Muscle of leg (tissue), 11 donors: Measurements from ENCODE around the gene LAMC3. TPM values are rescaled to one million over a fixed set of nuclear protein-coding genes. Genes with fewer than 3 reads are reported as not detected.

Source experiments
- DNase-seq: peaks from one replicate; pipeline ENCODE4 v3.0.0; 2013
- H3K27ac ChIP-seq: one replicate; pipeline ENCODE4 v1.5.1; 2013; ENCODE audit warnings: mild to moderate bottlenecking, low read length, control low read depth
- H3K27me3 ChIP-seq: one replicate; pipeline ENCODE4 v1.6.1; 2013; ENCODE audit warnings: low read length; ENCODE audit not compliant: control insufficient read depth, insufficient read depth
- H3K36me3 ChIP-seq: one replicate; pipeline ENCODE4 v1.6.1; 2013; ENCODE audit warnings: low read length; ENCODE audit not compliant: control insufficient read depth, insufficient read depth
- H3K4me1 ChIP-seq: one replicate; pipeline ENCODE4 v1.6.1; 2013; ENCODE audit warnings: low read length; ENCODE audit not compliant: control insufficient read depth, insufficient read depth
- H3K4me3 ChIP-seq: one replicate; pipeline ENCODE4 v1.5.1; 2013; ENCODE audit warnings: low read length, control low read depth
- H3K9me3 ChIP-seq: replicated peaks from 2 replicates; pipeline ENCODE4 v1.6.1; 2013; ENCODE audit warnings: low read depth, low read length; ENCODE audit not compliant: control insufficient read depth
- WGBS: methylation state at CpG from one replicate; pipeline ENCODE4 v1.1.5; 2013; ENCODE audit warnings: missing lambda C conversion rate; ENCODE audit not compliant: insufficient coverage; 5-methylcytosine and 5-hydroxymethylcytosine counted together
- polyA plus RNA-seq, 8 donors: library from polyadenylated mRNA; unstranded; fragments of 120-200 nt; gene quantifications; one replicate each; pipeline versions ENCODE4 v1.2.1 to v1.2.3, GENCODE V29; 2013; ENCODE audit warnings: inconsistent platforms in 1 of 8, low replicate concordance in 1 of 8; ENCODE audit not compliant: insufficient read length in 8 of 8, insufficient read depth in 1 of 8
- total RNA-seq: library from RNA; stranded (reverse); fragments of 120-200 nt; gene quantifications from one replicate; pipeline ENCODE4 v1.2.4, GENCODE V29; 2013

The LAMC3 gene
- total and polyA plus RNA-seq, 9 donors: 1.0 to 4.0 (median 1.9) TPM

GRCh38 chr9:130970052-130970451 lies 38.9 kb upstream of the LAMC3 start:
- H3K9me3 ChIP-seq: no peaks in the 10 kb centered on the region
- WGBS: 92% methylated on average over 4 of the region's 12 CpGs

DNA sequence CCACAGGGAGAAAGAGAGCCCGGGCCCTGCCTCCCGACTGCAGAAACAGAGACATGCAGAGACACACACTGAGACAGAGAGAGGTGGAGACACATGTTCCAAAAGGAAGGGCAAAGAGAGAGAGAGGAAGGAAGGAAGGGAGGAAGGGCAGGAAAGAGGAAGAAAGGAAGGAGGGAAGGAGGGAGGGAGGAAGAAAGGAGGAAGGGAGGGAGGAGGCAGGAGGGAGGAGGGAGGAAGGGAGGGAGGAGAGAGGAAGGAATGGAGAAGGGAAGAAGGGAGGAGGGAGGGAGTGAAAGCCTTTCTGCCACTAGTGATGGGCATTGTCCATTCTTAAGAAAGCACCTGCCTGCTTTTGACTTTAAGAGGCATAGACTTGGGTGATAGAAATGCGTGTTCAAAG lies 38.1 kb upstream of the LAMC3 start:
- Histone ChIP-seq H3K4me1 (peaks cover 5% of the 10 kb centered on the region), H3K27me3 (peaks cover 26% of the 10 kb centered on the region), H3K27ac (no peak overlapping the region), H3K9me3 (no peaks in the 10 kb centered on the region), H3K36me3 (no peaks in the 10 kb centered on the region), H3K4me3 (no peak overlapping the region)
- WGBS: 41% methylated on average over 3 of the region's 3 CpGs
- DNase-seq: no peak

More at GRCh38 chr9:130970052-130970451, 38.9 kb upstream of the LAMC3 start:
- DNase-seq: no peak
- Histone ChIP-seq H3K4me1 (peaks cover 5% of the 10 kb centered on the region), H3K36me3 (no peaks in the 10 kb centered on the region), H3K27me3 (peaks cover 26% of the 10 kb centered on the region), H3K27ac (no peak overlapping the region), H3K4me3 (no peak overlapping the region)

DNA sequence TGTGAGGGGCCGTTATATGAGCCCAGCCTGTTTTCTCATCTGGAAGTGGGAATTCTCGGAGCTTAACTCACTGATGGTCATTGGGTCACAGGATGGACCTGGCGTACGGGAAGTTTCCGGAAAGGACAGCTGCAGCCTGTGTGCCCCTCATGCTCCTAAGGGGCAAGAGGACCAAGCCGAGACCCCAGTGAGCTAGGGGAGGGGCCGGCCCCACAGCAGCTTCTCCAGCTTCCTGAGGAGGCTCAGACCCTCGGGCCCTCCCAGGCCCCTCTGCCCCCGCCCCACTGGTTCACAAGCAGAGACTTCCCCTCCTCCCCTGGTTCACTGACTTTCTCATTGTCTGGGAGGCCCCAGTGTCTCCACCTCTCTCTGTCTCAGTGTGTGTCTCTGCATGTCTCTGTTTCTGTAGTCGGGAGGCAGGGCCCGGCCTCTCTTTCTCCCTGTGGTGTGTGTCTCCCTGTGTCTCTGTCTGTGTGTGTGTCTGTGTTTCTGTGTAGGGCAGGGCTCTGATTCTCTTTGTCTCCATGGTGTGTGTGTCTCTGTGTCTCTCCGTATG lies 37.6 kb upstream of the LAMC3 start:
- DNase-seq: peak; percentile 31
- Histone ChIP-seq H3K9me3 (no peaks in the 10 kb centered on the region), H3K4me1 (peaks cover 5% of the 10 kb centered on the region), H3K4me3 (no peak overlapping the region), H3K27me3 (peaks cover 26% of the 10 kb centered on the region), H3K36me3 (no peaks in the 10 kb centered on the region), H3K27ac (no peak overlapping the region)
- WGBS: 15% methylated on average over 9 of the region's 12 CpGs

GRCh38 chr9:130972277-130972956 lies 36.6 kb upstream of the LAMC3 start:
- Histone ChIP-seq H3K27me3 (peaks cover 26% of the 10 kb centered on the region), H3K9me3 (no peaks in the 10 kb centered on the region), H3K36me3 (no peaks in the 10 kb centered on the region), H3K27ac (no peak overlapping the region), H3K4me3 (no peak overlapping the region), H3K4me1 (peaks cover 5% of the 10 kb centered on the region)
- 83% methylated on average over 4 of the region's 6 CpGs for WGBS
- no peak for DNase-seq

DNA sequence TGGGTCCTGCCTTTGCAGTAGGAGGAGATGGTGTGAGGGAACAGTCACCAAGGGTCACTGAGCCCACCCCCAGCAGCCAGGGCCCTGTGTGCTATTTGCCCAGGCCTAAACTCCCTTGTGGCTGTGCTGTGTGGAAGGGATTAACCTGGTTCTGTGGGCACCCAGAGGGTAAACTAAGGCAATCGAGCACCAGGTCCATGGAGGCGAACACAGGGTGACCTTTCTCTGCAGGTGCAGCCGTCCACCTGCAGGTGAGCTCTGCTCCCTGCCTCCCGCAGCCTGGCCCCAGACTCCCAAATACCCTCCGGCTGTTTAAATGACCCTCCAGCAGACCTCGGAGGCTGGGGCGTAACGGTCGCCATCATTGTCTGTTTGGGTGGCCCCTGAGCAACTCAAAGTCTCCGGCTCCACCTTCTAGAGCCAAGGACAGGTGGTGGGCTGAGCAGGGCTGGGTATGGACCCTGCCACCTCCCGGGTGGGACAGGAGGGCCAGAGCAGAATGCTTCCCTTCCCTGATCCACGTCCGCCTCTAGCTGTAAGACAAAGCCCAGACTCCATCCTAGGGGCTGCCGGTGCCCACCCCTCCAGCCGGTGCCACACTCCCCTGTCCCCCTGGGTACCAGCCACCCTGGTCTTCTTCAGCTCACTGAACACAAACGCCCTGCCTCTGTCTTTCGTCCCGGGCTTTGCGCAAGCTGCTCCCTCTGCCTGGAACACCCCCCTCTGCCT lies 35.9 kb upstream of the LAMC3 start:
- H3K9me3 ChIP-seq: no peaks in the 10 kb centered on the region
- no peak overlapping the region for H3K27ac ChIP-seq
- no peak overlapping the region for H3K4me3 ChIP-seq
- H3K36me3 ChIP-seq: no peaks in the 10 kb centered on the region
- H3K27me3 ChIP-seq: peaks cover 29% of the 10 kb centered on the region
- 63% methylated on average over 14 of the region's 19 CpGs for WGBS
- no peak for DNase-seq
- H3K4me1 ChIP-seq: peaks cover 5% of the 10 kb centered on the region

DNA sequence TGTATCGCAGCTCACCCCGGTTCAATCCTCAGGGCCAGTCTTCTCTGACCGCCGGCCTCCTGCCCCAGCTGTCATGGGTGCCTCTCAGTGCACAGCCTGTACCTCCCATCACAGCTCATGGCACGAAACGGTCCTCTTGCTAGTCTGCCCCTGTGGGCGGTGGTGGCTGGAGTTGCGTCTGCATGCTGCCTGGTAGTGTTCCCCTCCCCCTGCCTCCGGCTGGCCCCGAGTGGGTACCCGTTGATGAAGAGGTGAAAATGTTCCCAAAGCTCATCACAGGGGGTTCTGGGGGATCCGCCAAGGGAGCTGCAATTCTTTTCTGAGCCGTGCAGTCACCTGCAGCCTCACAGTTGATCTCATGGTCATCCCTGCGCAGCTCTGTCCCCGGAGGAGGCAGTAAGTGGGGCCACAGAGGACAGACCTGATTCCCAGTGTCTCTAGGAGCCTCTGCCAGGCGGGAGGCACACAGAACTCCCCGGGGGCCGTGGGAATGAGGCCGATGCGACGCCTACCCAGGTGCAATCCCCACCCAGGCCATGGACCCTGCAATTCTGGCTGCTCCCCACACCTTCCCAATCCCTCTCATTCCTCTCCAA lies 35.2 kb upstream of the LAMC3 start:
- peaks cover 5% of the 10 kb centered on the region for H3K4me1 ChIP-seq
- no peak overlapping the region for H3K4me3 ChIP-seq
- H3K9me3 ChIP-seq: no peaks in the 10 kb centered on the region
- no peak for DNase-seq
- 39% methylated on average over 16 of the region's 21 CpGs for WGBS
- peaks cover 29% of the 10 kb centered on the region for H3K27me3 ChIP-seq
- H3K27ac ChIP-seq: no peak overlapping the region
- no peaks in the 10 kb centered on the region for H3K36me3 ChIP-seq

- H3K27me3 ChIP-seq: peaks cover 30% of the 10 kb centered on the region
- no peak overlapping the region for H3K4me3 ChIP-seq
- H3K36me3 ChIP-seq: no peaks in the 10 kb centered on the region
- H3K4me1 ChIP-seq: peaks cover 5% of the 10 kb centered on the region
- no peak overlapping the region for H3K27ac ChIP-seq
- no peaks in the 10 kb centered on the region for H3K9me3 ChIP-seq
- WGBS: 85% methylated on average over 2 of the region's 5 CpGs
- DNase-seq: no peak
Observed at GRCh38 chr9:130974697-130975096, 34.3 kb upstream of the LAMC3 start.

DNA sequence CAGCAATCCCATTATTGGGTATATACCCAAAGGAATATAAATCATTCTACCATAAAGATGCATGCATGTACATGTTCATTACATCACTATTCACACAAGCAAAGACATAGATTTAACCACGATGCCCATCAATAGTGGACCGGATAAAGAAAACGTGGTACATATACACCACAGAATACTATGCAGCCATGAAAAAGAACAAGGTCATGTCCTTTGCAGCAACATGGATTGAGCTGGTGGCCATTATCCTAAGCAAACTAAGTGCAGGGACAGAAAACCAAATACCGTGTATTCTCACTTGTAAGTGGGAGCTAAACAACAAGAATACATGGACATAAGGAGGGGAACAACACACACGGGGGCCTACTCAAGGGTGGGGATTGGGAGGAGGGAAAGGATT lies 33.8 kb upstream of the LAMC3 start:
- Histone ChIP-seq H3K4me3 (no peak overlapping the region), H3K4me1 (peaks cover 5% of the 10 kb centered on the region), H3K9me3 (no peaks in the 10 kb centered on the region), H3K27ac (no peak overlapping the region), H3K27me3 (peaks cover 35% of the 10 kb centered on the region), H3K36me3 (no peaks in the 10 kb centered on the region)
- DNase-seq: no peak
- 80% methylated on average over 1 of the region's 5 CpGs for WGBS

DNA sequence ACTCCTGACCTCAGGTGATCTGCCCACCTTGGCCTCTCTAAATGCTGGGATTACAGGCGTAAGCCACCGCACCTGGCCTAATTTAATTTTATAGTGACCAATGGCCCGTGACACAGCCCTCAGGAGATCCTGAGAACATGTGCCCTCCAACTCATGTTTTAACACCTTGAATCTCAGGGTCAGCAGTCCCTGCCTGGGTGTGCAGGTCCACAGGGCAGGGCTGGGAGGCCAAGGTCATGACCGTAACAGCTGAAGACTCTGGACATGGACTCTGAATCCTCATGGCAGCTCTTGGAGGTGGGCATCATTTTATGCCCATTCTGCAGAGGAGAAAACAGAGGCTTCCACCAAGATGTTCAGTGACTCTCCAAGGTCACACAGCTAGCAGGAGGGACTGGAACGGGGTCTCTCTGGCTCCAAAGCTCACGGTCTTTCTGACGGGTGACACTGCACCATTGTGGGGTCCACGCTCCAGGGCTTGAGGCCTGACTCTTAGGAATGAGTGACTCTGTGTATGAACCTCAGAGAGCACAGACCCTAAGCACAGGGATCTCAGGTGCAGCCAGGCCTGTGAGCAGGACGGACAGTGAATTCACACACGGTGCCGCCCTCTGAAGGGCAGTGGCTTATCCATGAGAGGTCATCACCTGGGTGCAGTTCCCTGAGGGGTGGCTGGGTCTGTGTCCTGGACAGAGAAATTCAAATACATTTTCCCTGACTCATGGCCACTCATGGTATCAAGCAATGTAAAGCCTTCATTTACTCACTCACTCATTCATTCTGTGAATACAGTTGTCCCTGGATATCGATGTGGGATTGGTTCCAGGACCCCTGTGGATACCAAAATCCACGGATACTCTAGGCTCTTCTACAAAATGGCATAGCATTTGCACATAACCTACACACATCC lies 32.8 kb upstream of the LAMC3 start:
- H3K4me1 ChIP-seq: peaks cover 5% of the 10 kb centered on the region
- H3K4me3 ChIP-seq: no peak overlapping the region
- no peaks in the 10 kb centered on the region for H3K9me3 ChIP-seq
- H3K27ac ChIP-seq: no peak overlapping the region
- no peak for DNase-seq
- WGBS: 82% methylated on average over 12 of the region's 13 CpGs
- no peaks in the 10 kb centered on the region for H3K36me3 ChIP-seq
- H3K27me3 ChIP-seq: peaks cover 39% of the 10 kb centered on the region
